Stimulated activated CD4-positive, alpha-beta T cell treated with anti-CD3 and anti-CD28 coated beads, Interleukin-15, amount 100 ng/mL, for 48 hours (primary cell): ENCODE measurements around the gene NAGS.
"Not testable (repeated sequence)": the region's sequence is repeated elsewhere in the genome, so short reads cannot be mapped to it uniquely, and the experiment has no call there.

Source experiments
- DNase-seq, 2 donors: peaks; one replicate each; pipeline ENCODE4 v3.0.0-alpha.2; 2020; ENCODE audit warnings: low read depth in 2 of 2

Gene NAGS

GRCh38 chr17:44004077-44004760, at the start of gene NAGS:
NAGS (plus strand) TSS chr17:44004622; CDS start chr17:44004664, 42 bp downstream.
- DNase-seq: no peak

GRCh38 chr17:43956222-43956621, 48.2 kb upstream of the NAGS start:
- DNase-seq: no peak

- no peak for DNase-seq
Measured at GRCh38 chr17:43958748-43959352, 45.6 kb upstream of the NAGS start.

- not testable (repeated sequence) for DNase-seq
Measured at GRCh38 chr17:43961292-43961691, 43.1 kb upstream of the NAGS start.

- no peak for DNase-seq
Measured at GRCh38 chr17:43961954-43962353, 42.5 kb upstream of the NAGS start.

GRCh38 chr17:43962479-43962878, 41.9 kb upstream of the NAGS start:
- no peak for DNase-seq

- no peak for DNase-seq
Measured at GRCh38 chr17:43966276-43966675, 38.1 kb upstream of the NAGS start.

GRCh38 chr17:43967251-43967875, 37.1 kb upstream of the NAGS start:
- no peak for DNase-seq

- DNase-seq: no peak
Measured at GRCh38 chr17:43970366-43970765, 34.1 kb upstream of the NAGS start.

- not testable (repeated sequence) for DNase-seq
Measured at GRCh38 chr17:43971436-43971835, 33.0 kb upstream of the NAGS start.

GRCh38 chr17:43972444-43973212, 31.8 kb upstream of the NAGS start:
- not testable (repeated sequence) for DNase-seq

- DNase-seq: no peak
Measured at GRCh38 chr17:43974382-43975266, 29.8 kb upstream of the NAGS start.

GRCh38 chr17:43975898-43976297, 28.5 kb upstream of the NAGS start:
- DNase-seq: no peak

GRCh38 chr17:43976963-43977837, 27.2 kb upstream of the NAGS start:
- no peak for DNase-seq

GRCh38 chr17:43978078-43978477, 26.3 kb upstream of the NAGS start:
- DNase-seq: no peak

- DNase-seq: no peak
Measured at GRCh38 chr17:43979011-43979410, 25.4 kb upstream of the NAGS start.

- DNase-seq: no peak
Measured at GRCh38 chr17:43979671-43980070, 24.8 kb upstream of the NAGS start.

GRCh38 chr17:43982171-43982570, 22.3 kb upstream of the NAGS start:
- no peak for DNase-seq

- DNase-seq: no peak
Measured at GRCh38 chr17:43983196-43983514, 21.3 kb upstream of the NAGS start.
